ENCODE data around the gene KLF6.
"Not testable (repeated sequence)": the region's sequence is repeated elsewhere in the genome, so short reads cannot be mapped to it uniquely, and the experiment has no call there.

KLF6 gene

GRCh38 chr10:3756360-3756740 lies 28.7 kb downstream of the KLF6 start:
- DNase-seq (ENCODE audit: low read depth) = no peak

- peak; percentile 42 for DNase-seq (ENCODE audit: low read depth)
Observed at GRCh38 chr10:3755440-3756359, 29.3 kb downstream of the KLF6 start.

- peak; percentile 98 for DNase-seq (ENCODE audit: low read depth)
Observed at GRCh38 chr10:3754727-3755439, 30.1 kb downstream of the KLF6 start.

GRCh38 chr10:3750854-3751253 lies 34.2 kb downstream of the KLF6 start:
- DNase-seq (ENCODE audit: low read depth) = no peak

- peak; percentile 58 for DNase-seq (ENCODE audit: low read depth)
Observed at GRCh38 chr10:3750006-3750816, 34.8 kb downstream of the KLF6 start.

GRCh38 chr10:3749600-3749999 lies 35.4 kb downstream of the KLF6 start:
- peak; percentile 85 for DNase-seq (ENCODE audit: low read depth)

GRCh38 chr10:3749011-3749410 lies 36.0 kb downstream of the KLF6 start:
- no peak for DNase-seq (ENCODE audit: low read depth)

- no peak for DNase-seq (ENCODE audit: low read depth)
Observed at GRCh38 chr10:3748484-3748883, 36.5 kb downstream of the KLF6 start.

- no peak for DNase-seq (ENCODE audit: low read depth)
Observed at GRCh38 chr10:3747984-3748383, 37.0 kb downstream of the KLF6 start.

- no peak for DNase-seq (ENCODE audit: low read depth)
Observed at GRCh38 chr10:3747248-3747960, 37.6 kb downstream of the KLF6 start.

- DNase-seq (ENCODE audit: low read depth) = no peak
Observed at GRCh38 chr10:3746634-3747033, 38.4 kb downstream of the KLF6 start.

- no peak for DNase-seq (ENCODE audit: low read depth)
Observed at GRCh38 chr10:3745521-3745920, 39.5 kb downstream of the KLF6 start.

- DNase-seq (ENCODE audit: low read depth) = no peak
Observed at GRCh38 chr10:3741688-3742461, 43.1 kb downstream of the KLF6 start.

- peak; percentile 88 for DNase-seq (ENCODE audit: low read depth)
Observed at GRCh38 chr10:3740157-3740871, 44.7 kb downstream of the KLF6 start.

- no peak for DNase-seq (ENCODE audit: low read depth)
Observed at GRCh38 chr10:3738855-3739350, 46.1 kb downstream of the KLF6 start.

- DNase-seq (ENCODE audit: low read depth) = no peak
Observed at GRCh38 chr10:3737864-3738263, 47.1 kb downstream of the KLF6 start.

GRCh38 chr10:3735175-3735574 lies 49.8 kb downstream of the KLF6 start:
- DNase-seq (ENCODE audit: low read depth) = no peak

GRCh38 chr10:3734111-3734510 lies 50.9 kb downstream of the KLF6 start:
- DNase-seq (ENCODE audit: low read depth) = peak; percentile 36

- not testable (repeated sequence) for DNase-seq (ENCODE audit: low read depth)
Observed at GRCh38 chr10:3732183-3732582, 52.8 kb downstream of the KLF6 start.

GRCh38 chr10:3729397-3729976 lies 55.5 kb downstream of the KLF6 start:
- peak; percentile 63 for DNase-seq (ENCODE audit: low read depth)
